SK-N-SH treated with all-trans-retinoic acid at 6 μM for 48 hours (cell line): ENCODE measurements around the gene ATOH8.

Experiments
- PPARA ChIP-seq: fragments of 250-450 bp; sonication (Bioruptor Pico); IDR thresholded peaks from 2 replicates; pipeline ENCODE4 v1.5.0; 2020; ENCODE audit warnings: mild to moderate bottlenecking, borderline replicate concordance
- RARB ChIP-seq: fragments of 250-450 bp; sonication (Bioruptor Pico); IDR thresholded peaks from 2 replicates; pipeline ENCODE4 v1.8.0; 2021; ENCODE audit warnings: mild to moderate bottlenecking, moderate library complexity
- ZFP30 ChIP-seq: fragments of 450-650 bp; formaldehyde crosslinking; IDR thresholded peaks from 2 replicates; pipeline ENCODE4 v1.5.0; 2022; ENCODE audit warnings: mild to moderate bottlenecking, moderate library complexity
- TF ChIP-seq, protein P1 (sequence below): fragments of 250-450 bp; sonication (Bioruptor Pico); IDR thresholded peaks from 2 replicates; pipeline ENCODE4 v1.8.0; 2020; ENCODE audit warnings: mild to moderate bottlenecking, moderate library complexity, borderline replicate concordance

DNA sequence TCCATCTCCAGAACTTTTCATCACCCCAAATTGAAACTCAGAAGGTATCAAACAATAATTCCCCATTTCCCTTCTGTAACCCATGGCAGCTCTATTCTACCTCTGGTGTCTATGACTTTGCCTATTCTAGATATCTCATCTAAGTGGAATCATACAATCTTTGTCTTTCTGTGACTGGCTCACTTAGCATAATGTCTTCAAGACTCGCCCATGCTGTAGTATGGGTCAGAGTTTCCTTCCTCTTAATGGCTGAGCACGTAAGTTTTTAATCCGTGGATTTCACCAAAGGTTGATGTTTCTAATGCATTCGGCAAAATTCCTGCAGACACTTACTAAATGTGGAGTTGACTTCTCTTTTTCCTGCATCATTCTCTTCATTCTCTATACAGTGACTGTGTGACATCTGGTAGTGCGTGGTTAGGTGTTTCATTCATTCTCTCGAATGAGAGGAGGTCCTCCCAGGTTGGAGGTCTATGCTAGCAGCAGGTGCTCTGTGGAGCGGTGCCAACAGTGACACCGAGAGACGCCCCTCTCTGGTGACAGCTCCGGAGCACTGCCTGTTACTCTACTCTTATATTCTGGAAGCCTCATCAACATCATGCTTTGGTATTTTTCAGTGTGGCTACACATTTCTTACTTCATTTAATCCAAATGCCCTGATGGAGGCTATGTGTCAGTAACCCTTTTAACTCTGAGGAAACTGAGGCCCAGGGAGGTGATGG lies 50.1 kb downstream of the ATOH8 start:
- no peak for TF ChIP-seq RARB (CRISPR knock-in tag)
- TF ChIP-seq, protein P1, sequence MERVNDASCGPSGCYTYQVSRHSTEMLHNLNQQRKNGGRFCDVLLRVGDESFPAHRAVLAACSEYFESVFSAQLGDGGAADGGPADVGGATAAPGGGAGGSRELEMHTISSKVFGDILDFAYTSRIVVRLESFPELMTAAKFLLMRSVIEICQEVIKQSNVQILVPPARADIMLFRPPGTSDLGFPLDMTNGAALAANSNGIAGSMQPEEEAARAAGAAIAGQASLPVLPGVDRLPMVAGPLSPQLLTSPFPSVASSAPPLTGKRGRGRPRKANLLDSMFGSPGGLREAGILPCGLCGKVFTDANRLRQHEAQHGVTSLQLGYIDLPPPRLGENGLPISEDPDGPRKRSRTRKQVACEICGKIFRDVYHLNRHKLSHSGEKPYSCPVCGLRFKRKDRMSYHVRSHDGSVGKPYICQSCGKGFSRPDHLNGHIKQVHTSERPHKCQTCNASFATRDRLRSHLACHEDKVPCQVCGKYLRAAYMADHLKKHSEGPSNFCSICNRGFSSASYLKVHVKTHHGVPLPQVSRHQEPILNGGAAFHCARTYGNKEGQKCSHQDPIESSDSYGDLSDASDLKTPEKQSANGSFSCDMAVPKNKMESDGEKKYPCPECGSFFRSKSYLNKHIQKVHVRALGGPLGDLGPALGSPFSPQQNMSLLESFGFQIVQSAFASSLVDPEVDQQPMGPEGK (CRISPR knock-in tag), result no peak
- TF ChIP-seq PPARA (CRISPR knock-in tag), result no peak
- no peak for TF ChIP-seq ZFP30
